NT2/D1 (cell line): ENCODE measurements around the gene OTOP3.

ENCODE experiments used
- DNase-seq: peaks from one replicate; pipeline ENCODE4 v3.0.0-alpha.2; 2011; ENCODE audit warnings: low read depth, low spot score
- H3K27me3 ChIP-seq: 2 replicates; pipeline ENCODE4 v1.6.0; 2011; ENCODE audit warnings: mild to moderate bottlenecking; ENCODE audit not compliant: insufficient read length, insufficient read depth
- H3K36me3 ChIP-seq: 2 replicates; pipeline ENCODE4 v1.6.1; 2011; ENCODE audit warnings: mild to moderate bottlenecking, low read length, mixed read lengths; ENCODE audit not compliant: insufficient read depth, insufficient read length
- H3K4me1 ChIP-seq: 2 replicates; pipeline ENCODE4 v1.5.1; 2011; ENCODE audit not compliant: insufficient read depth, insufficient read length
- H3K4me3 ChIP-seq: 2 replicates; pipeline ENCODE4 v1.5.1; 2011; ENCODE audit warnings: low read depth; ENCODE audit not compliant: insufficient read length
- H3K9ac ChIP-seq: 2 replicates; pipeline ENCODE4 v1.6.0; 2011; ENCODE audit warnings: low read depth; ENCODE audit not compliant: insufficient read length
- H3K9me3 ChIP-seq: 2 replicates; pipeline ENCODE4 v1.5.1; 2011; ENCODE audit warnings: mild to moderate bottlenecking, low read length; ENCODE audit not compliant: insufficient read depth
- SUZ12 ChIP-seq: IDR thresholded peaks from 2 replicates; pipeline ENCODE4 v1.6.1; 2011; ENCODE audit not compliant: insufficient read length, insufficient read depth; ENCODE audit errors: extremely low read depth
- YY1 ChIP-seq: IDR thresholded peaks from 2 replicates; pipeline ENCODE4 v1.6.1; 2011; ENCODE audit not compliant: insufficient read length, insufficient read depth
- ZNF274 ChIP-seq: IDR thresholded peaks from 2 replicates; pipeline ENCODE4 v1.6.1; 2011; ENCODE audit warnings: mild to moderate bottlenecking, low read depth, low read length

The OTOP3 gene

DNA sequence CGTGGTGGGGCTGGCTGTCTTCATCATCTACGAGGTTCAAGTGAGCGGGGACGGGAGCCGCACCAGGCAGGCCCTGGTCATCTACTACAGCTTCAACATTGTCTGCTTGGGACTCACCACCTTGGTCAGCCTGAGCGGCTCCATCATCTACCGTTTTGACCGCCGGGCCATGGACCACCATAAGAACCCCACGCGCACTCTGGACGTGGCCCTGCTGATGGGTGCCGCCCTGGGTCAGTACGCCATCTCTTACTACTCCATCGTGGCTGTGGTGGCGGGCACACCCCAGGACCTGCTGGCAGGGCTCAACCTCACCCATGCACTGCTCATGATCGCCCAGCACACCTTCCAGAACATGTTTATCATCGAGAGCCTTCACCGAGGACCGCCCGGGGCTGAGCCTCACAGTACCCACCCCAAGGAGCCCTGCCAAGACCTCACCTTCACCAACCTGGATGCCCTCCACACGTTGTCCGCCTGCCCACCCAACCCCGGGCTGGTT, 5.1 kb upstream of the OTOP3 start:
- TF ChIP-seq SUZ12 (no peak), YY1 (no peak), ZNF274 (no peak)
- H3K9me3 ChIP-seq: no peaks in the 10 kb centered on the region
- no peaks in the 10 kb centered on the region for H3K36me3 ChIP-seq
- peaks cover 60% of the 10 kb centered on the region for H3K27me3 ChIP-seq
- H3K4me1 ChIP-seq: peaks cover 6% of the 10 kb centered on the region
- no peak for DNase-seq
- no peak overlapping the region for H3K4me3 ChIP-seq
- no peak overlapping the region for H3K9ac ChIP-seq

DNA sequence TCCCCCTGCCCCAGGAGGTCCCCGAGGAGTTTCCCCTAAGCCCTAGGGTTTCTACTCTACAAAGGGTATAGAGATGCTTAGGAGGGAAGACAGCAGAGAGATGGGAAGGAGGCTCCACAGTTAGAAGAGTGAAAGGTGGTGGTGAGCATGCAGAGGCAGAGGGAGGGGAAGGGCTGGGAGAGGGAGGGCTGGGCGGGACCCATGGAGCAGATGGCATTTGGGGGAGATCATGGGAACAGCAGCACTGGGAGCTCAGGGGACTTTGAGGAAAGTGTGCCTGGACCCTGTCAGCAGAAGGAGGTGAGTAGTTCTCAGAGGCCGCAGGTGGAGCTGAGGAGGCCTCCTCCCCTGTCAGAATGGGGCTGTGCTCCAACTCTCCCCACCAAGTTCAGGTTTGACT, 650 bp upstream of the OTOP3 start:
- Histone ChIP-seq H3K4me3 (peak overlapping the region; percentile 36), H3K27me3 (peaks cover 74% of the 10 kb centered on the region)
- no peak for TF ChIP-seq SUZ12
- TF ChIP-seq YY1: no peak

DNA sequence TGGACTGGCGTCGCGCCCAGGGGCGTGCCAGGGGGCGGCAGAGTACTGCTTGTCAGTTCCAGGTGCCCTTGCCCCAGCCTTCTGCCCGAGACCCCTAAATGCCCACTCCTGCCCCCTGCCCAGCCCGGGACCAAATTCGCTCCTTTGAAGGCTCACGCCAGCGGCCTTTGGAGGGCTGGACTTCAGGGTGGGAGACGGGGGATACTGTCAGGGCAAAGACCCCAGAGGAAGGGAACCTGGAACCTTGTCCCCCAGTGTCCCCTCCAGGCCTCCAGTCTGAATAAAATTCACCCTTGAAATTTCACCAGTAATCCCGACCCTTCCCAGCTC, 737 bp downstream of the OTOP3 start:
- DNase-seq: no peak
- no peaks in the 10 kb centered on the region for H3K36me3 ChIP-seq
- no peak overlapping the region for H3K9ac ChIP-seq
- peaks cover 6% of the 10 kb centered on the region for H3K4me1 ChIP-seq
- H3K4me3 ChIP-seq: peak overlapping the region; percentile 36
- no peaks in the 10 kb centered on the region for H3K9me3 ChIP-seq
- TF ChIP-seq ZNF274 (no peak), YY1 (no peak), SUZ12 (no peak)
- H3K27me3 ChIP-seq: peaks cover 73% of the 10 kb centered on the region

More for the DNA sequence above, 650 bp upstream of the OTOP3 start:
- Histone ChIP-seq H3K4me1 (peaks cover 6% of the 10 kb centered on the region), H3K36me3 (no peaks in the 10 kb centered on the region), H3K9me3 (no peaks in the 10 kb centered on the region), H3K9ac (peak overlapping the region; percentile 51)
- DNase-seq: no peak

DNA sequence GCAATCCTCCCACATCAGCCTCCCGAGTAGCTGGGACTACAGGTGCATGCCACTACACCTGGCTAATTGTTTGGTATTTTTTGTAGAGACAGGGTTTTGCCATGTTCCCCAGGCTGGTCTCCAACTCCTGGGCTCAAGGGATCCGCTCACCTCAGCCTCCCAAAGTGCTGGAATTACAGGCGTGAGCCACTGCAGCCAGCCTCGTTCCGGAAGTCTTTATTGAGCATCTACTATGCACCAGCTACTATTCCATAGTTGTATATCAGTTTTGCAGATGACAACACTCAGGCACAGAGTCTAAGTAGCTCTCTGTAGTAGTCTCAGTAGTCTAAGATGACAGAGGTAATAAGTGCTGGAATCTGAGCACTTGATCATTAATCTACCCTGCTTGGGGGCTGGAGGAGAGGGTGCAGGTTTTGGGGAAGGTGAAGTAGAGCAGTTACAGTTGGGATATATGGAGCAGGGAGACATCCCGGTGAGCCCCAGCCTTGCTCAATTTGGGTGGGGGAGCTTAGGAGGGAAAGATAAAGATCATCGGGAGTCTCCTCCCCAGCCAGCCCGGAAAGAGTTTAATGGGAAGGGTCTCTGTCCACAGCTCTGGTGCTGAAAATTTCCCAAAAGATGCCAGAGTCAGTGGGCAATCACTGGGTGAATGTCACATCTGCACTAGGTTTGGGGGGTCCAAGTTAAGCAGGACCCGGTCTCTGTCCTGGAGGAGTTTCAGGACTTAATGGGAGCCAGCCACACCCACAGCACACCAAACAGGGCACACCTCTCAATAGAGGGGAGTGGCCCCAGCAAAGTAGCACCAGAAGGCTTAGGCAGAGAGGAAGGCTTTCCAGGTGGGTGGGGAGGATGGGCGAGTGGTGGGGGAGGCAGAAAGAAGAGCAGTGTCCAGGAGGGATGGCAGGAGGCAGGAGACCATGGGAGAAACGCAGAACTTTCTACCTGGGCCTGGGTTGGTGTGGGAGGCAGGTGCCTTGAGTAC, 1.7 kb downstream of the OTOP3 start:
- no peaks in the 10 kb centered on the region for H3K36me3 ChIP-seq
- DNase-seq: no peak
- no peaks in the 10 kb centered on the region for H3K9me3 ChIP-seq
- peaks cover 77% of the 10 kb centered on the region for H3K27me3 ChIP-seq
- H3K4me3 ChIP-seq: no peak overlapping the region
- TF ChIP-seq SUZ12 (no peak), YY1 (no peak), ZNF274 (no peak)
- no peak overlapping the region for H3K9ac ChIP-seq
- peaks cover 6% of the 10 kb centered on the region for H3K4me1 ChIP-seq

DNA sequence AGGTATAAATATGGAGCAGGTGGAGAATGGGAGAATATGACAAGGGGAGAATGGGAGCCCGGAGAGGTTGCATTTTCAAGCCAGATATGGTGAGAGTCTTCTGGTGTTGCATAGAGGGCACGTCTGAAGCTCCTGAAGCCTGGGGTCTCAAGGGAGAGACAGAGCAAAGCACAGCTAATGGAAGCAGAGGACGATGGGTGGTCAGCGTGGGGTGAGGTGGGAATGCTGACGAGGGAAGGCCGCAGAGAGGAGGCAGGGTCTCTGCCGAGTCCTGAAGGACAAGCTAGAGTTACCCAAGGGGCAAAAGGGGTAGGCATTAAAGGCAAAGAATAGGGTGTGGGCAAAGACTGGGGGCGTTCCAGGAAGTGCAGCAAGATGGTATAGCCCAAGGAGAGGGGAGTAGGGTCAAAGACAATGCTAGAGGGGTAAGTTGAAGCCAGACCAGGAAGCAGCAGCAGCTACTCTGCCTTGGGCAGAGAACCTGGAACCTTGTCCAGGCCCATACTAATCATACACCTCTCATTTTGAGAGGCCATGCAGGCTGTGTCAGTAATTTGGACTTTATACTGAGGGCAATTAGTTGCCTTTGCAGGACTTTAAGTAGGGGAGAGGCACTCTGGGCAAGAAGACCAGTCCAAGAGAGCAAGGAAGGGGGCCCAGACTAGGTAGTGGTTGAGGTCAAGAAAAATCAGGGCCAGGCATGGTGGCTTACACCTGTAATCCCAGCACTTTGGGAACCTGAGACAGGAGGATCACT, 2.7 kb downstream of the OTOP3 start:
- Histone ChIP-seq H3K9me3 (no peaks in the 10 kb centered on the region), H3K4me1 (peaks cover 6% of the 10 kb centered on the region), H3K27me3 (peaks cover 71% of the 10 kb centered on the region), H3K36me3 (no peaks in the 10 kb centered on the region), H3K9ac (no peak overlapping the region), H3K4me3 (no peak overlapping the region)
- TF ChIP-seq ZNF274 (no peak), YY1 (no peak), SUZ12 (no peak)
- no peak for DNase-seq

DNA sequence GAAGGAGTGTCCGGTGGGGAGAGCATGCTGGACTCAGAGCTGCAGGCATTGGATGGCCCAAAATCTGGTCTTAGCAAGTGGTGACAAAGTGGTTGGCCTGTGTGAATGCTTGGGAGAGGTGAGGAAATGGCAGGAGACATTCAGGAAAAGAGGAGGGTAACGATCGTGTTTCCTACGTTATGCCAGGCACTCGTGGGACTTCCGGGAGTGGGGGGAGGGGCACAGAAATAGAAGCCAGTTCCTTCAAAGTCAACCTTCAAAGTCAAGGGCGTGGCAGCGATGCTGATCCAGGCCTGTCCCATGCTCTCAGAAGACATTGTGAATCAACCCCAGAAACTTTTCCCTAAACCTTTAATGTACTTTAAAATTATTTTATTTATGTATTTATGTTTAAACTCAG, 3.8 kb downstream of the OTOP3 start:
- no peak for TF ChIP-seq ZNF274
- TF ChIP-seq SUZ12: no peak
- TF ChIP-seq YY1: no peak
- H3K9me3 ChIP-seq: no peaks in the 10 kb centered on the region
- H3K4me1 ChIP-seq: peaks cover 6% of the 10 kb centered on the region
- H3K36me3 ChIP-seq: no peaks in the 10 kb centered on the region
- peaks cover 61% of the 10 kb centered on the region for H3K27me3 ChIP-seq
- H3K9ac ChIP-seq: no peak overlapping the region
- DNase-seq: no peak
- no peak overlapping the region for H3K4me3 ChIP-seq

DNA sequence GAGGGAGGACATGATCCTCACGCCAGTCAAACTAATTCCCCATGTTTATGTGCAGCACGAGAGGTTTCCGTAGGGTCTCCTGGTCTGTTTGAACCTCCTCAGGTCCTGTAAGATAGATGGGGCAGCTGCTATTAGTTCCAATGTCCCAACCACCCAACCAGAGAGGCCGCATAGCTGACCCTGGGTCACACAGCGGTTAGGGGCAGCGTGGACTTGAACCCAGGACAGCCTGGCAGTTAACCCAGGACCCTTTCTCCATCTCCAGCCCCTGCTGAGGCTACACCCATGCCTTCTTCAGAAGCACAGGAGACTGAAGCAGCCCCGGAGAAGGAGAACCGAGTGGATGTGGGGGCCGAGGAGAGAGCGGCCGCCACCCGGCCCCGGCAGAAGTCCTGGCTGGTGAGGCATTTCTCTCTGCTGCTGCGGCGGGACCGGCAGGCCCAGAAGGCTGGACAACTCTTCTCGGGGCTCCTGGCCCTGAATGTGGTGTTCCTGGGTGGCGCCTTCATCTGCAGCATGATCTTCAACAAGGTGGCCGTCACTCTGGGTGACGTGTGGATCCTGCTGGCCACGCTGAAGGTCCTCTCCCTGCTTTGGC, 5.5 kb downstream of the OTOP3 start:
- Histone ChIP-seq H3K9me3 (no peaks in the 10 kb centered on the region), H3K4me1 (no peaks in the 10 kb centered on the region), H3K9ac (no peak overlapping the region), H3K4me3 (no peak overlapping the region), H3K36me3 (no peaks in the 10 kb centered on the region), H3K27me3 (peaks cover 44% of the 10 kb centered on the region)
- DNase-seq: no peak
- TF ChIP-seq SUZ12 (no peak), ZNF274 (no peak), YY1 (no peak)
